SK-N-SH (cell line): ENCODE results near the gene AP1M1. TPM values are rescaled to one million over a fixed set of nuclear protein-coding genes. Genes with fewer than 3 reads are reported as not detected.

ENCODE experiments used
- CTCF ChIA-PET: fragments of 300-600, 350-600 bp; formaldehyde crosslinking; extraction: SDS; loops from one replicate; lab custom pipeline; 2021; lab: Yijun Ruan, JAX
- POLR2A ChIA-PET: fragments of 350-600 bp; sonication (Branson Sonifier 250); formaldehyde crosslinking; extraction: SDS; loops from one replicate; lab custom pipeline; 2020; ENCODE audit warnings: antibody characterized with exemption, inconsistent platforms; lab: Yijun Ruan, JAX
- DNase-seq: peaks from one replicate; pipeline ENCODE4 v3.0.0; 2012
- H2AFZ ChIP-seq: fragments of 200-600 bp; sonication (generic); 2 replicates; pipeline ENCODE4 v1.8.1; 2016; ENCODE audit warnings: antibody characterized with exemption, mild to moderate bottlenecking, low read depth
- H3F3A ChIP-seq: fragments of 200-600 bp; sonication (generic); replicated peaks from 2 replicates; pipeline ENCODE3; 2016; ENCODE audit warnings: antibody characterized with exemption, mild to moderate bottlenecking; ENCODE audit not compliant: insufficient read depth
- H3K27ac ChIP-seq, 2 experiments: fragments of 200-500 bp in 1 of 2; fragments of 200-600 bp in 1 of 2; sonication (Bioruptor generic) in 1 of 2; sonication (generic), shearing (Covaris generic) in 1 of 2; 2 replicates each; pipeline versions ENCODE4 v1.5.1 to v1.6.1; 2014 to 2016; ENCODE audit warnings: low read depth in 2 of 2, inconsistent platforms in 1 of 2, low read length in 1 of 2, mild to moderate bottlenecking in 1 of 2, mixed read lengths in 1 of 2
- H3K27me3 ChIP-seq: fragments of 200-600 bp; sonication (generic), shearing (Covaris generic); 2 replicates; pipeline ENCODE4 v1.6.1; 2016; ENCODE audit warnings: mixed run types; ENCODE audit not compliant: insufficient read depth
- H3K36me3 ChIP-seq, 2 experiments: fragments of 200-500 bp in 1 of 2; fragments of 200-600 bp in 1 of 2; sonication (Bioruptor generic) in 1 of 2; sonication (generic) in 1 of 2; replicated peaks in 1 of 2; 2 replicates each; pipeline versions ENCODE3 to v1.5.1; 2014 to 2016; ENCODE audit warnings: low read length in 1 of 2, mild to moderate bottlenecking in 1 of 2; ENCODE audit not compliant: insufficient read depth in 2 of 2, control insufficient read depth in 1 of 2
- H3K4me1 ChIP-seq, 2 experiments: fragments of 200-500 bp in 1 of 2; fragments of 200-600 bp in 1 of 2; sonication (Bioruptor generic) in 1 of 2; sonication (generic), shearing (Covaris generic) in 1 of 2; 2 replicates each; pipeline versions ENCODE4 v1.5.1 to v1.6.1; 2014 to 2016; ENCODE audit warnings: low read depth in 1 of 2, low read length in 1 of 2, mixed run types in 1 of 2; ENCODE audit not compliant: insufficient read depth in 2 of 2, control insufficient read depth in 1 of 2
- H3K4me2 ChIP-seq: fragments of 200-600 bp; sonication (generic), shearing (Covaris generic); 2 replicates; pipeline ENCODE4 v1.6.1; 2017; ENCODE audit warnings: mixed run types
- H3K4me3 ChIP-seq, 2 experiments: fragments of 200-500 bp in 1 of 2; fragments of 200-600 bp in 1 of 2; sonication (Bioruptor generic) in 1 of 2; sonication (generic), shearing (Covaris generic) in 1 of 2; 2 replicates each; pipeline versions ENCODE4 v1.5.1 to v1.8.1; 2014 to 2016; ENCODE audit warnings: low read depth in 2 of 2, inconsistent platforms in 1 of 2, low read length in 1 of 2, mild to moderate bottlenecking in 1 of 2, mixed read lengths in 1 of 2, moderate library complexity in 1 of 2
- H3K79me2 ChIP-seq: fragments of 200-600 bp; sonication (generic); 2 replicates; pipeline ENCODE4 v1.8.1; 2017; ENCODE audit warnings: mild to moderate bottlenecking; ENCODE audit not compliant: insufficient read depth
- H3K9ac ChIP-seq: fragments of 200-600 bp; sonication (generic); 2 replicates; pipeline ENCODE4 v1.6.1; 2017; ENCODE audit warnings: mixed run types
- H3K9me2 ChIP-seq: fragments of 200-600 bp; sonication (generic); 2 replicates; pipeline ENCODE4 v1.6.1; 2017; ENCODE audit warnings: mixed run types
- H3K9me3 ChIP-seq: fragments of 200-600 bp; sonication (generic); 2 replicates; pipeline ENCODE4 v1.6.1; 2017; ENCODE audit warnings: mixed run types, mild to moderate bottlenecking, moderate library complexity
- H4K20me1 ChIP-seq: fragments of 200-600 bp; sonication (generic); 2 replicates; pipeline ENCODE4 v1.6.1; 2017; ENCODE audit warnings: mild to moderate bottlenecking, mixed run types; ENCODE audit not compliant: insufficient read depth
- FOSL2 ChIP-seq: IDR thresholded peaks from 2 replicates; pipeline ENCODE4 v1.4.0; 2012; ENCODE audit warnings: low read depth, mild to moderate bottlenecking, moderate library complexity, borderline replicate concordance
- FOXJ3 ChIP-seq: sonication (generic); formaldehyde crosslinking; IDR thresholded peaks from 2 replicates; pipeline ENCODE4 v1.5.1; 2020; ENCODE audit warnings: mild to moderate bottlenecking, missing genetic modification reagents
- GABPA ChIP-seq: IDR thresholded peaks from 2 replicates; pipeline ENCODE4 v1.4.0; 2012; ENCODE audit warnings: low read depth, mild to moderate bottlenecking
- NFIC ChIP-seq: IDR thresholded peaks from 2 replicates; pipeline ENCODE4 v1.4.0; 2012; ENCODE audit warnings: borderline replicate concordance
- REST ChIP-seq: IDR thresholded peaks from 2 replicates; pipeline ENCODE4 v1.6.1; 2012; ENCODE audit warnings: mild to moderate bottlenecking, low read depth, low read length, moderate library complexity
- SMC3 ChIP-seq: IDR thresholded peaks from 2 replicates; pipeline ENCODE4 v1.6.1; 2012; ENCODE audit warnings: low read depth, low read length, improper control_type of control experiment
- TCF12 ChIP-seq: IDR thresholded peaks from 2 replicates; pipeline ENCODE4 v1.4.0; 2012
- USF1 ChIP-seq: IDR thresholded peaks from 2 replicates; pipeline ENCODE4 v1.4.0; 2012; ENCODE audit warnings: low read depth, borderline replicate concordance
- WGBS: methylation state at CpG from one replicate; pipeline ENCODE4 v1.1.6; 2017; ENCODE audit warnings: low lambda C conversion rate; 5-methylcytosine and 5-hydroxymethylcytosine counted together
- polyA plus RNA-seq, 3 experiments: library from polyadenylated mRNA; depleted of rRNA; stranded (reverse); fragments of >200 nt; gene quantifications; 2 replicates each; pipeline ENCODE4 v1.2.3, GENCODE V29; 2012

The AP1M1 gene
- polyA plus RNA-seq, 1 of the 3 experiments (the other 2 are of a cell fraction), result 133 TPM

GRCh38 chr19:16288544-16288943 lies 90.8 kb downstream of the AP1M1 start:
- H3K4me3 ChIP-seq, result no peak overlapping the region
- H4K20me1 ChIP-seq, result no peaks in the 10 kb centered on the region
- TF ChIP-seq FOXJ3, result no peak
- no peak for TF ChIP-seq REST
- no peak for TF ChIP-seq NFIC
- TF ChIP-seq TCF12, result 0 out of 2 replicates have a peak, but pooled peaks have one; percentile 29
- no peak for TF ChIP-seq USF1
- no peak for TF ChIP-seq FOSL2
- ChIA-PET CTCF (no interaction called here), POLR2A (no interaction called here)
- no peaks in the 10 kb centered on the region for H3K9me3 ChIP-seq
- peaks cover 62% of the 10 kb centered on the region for H3K27me3 ChIP-seq
- H3K27ac ChIP-seq, result no peak overlapping the region
- H3K79me2 ChIP-seq, result no peaks in the 10 kb centered on the region
- H3K4me1 ChIP-seq, result no peaks in the 10 kb centered on the region
- peaks cover 3% of the 10 kb centered on the region for H3F3A ChIP-seq
- no peak overlapping the region for H3K9ac ChIP-seq
- no peak for DNase-seq
- no peaks in the 10 kb centered on the region for H3K36me3 ChIP-seq
- no peak overlapping the region for H2AFZ ChIP-seq
- WGBS, result 39% methylated on average over 9 of the region's 9 CpGs
- H3K9me2 ChIP-seq, result no peaks in the 10 kb centered on the region
- no peak overlapping the region for H3K4me2 ChIP-seq

DNA sequence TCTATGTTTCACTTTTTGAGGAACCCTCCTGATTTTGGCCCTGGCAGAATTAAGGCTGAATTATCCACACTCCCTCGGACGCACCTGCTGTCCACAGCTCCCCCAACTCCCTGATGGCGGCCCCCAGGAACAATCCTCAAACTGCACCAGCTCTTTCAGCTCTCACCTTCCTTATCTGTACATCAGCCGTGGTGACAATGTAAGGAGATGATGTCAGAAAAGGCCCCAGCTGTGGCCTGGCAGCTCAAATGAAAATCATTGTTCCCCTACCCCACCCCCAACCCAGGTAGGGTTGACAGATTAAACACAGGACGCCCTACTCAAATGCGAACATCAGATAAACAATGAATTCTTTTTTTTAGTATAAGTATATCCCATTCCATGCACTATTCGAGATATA lies 91.9 kb downstream of the AP1M1 start:
- H3K36me3 ChIP-seq, result no peaks in the 10 kb centered on the region
- H3K4me3 ChIP-seq, result no peak overlapping the region
- no peak for DNase-seq
- peaks cover 51% of the 10 kb centered on the region for H3K27me3 ChIP-seq
- no peaks in the 10 kb centered on the region for H3K79me2 ChIP-seq
- no peaks in the 10 kb centered on the region for H3K4me1 ChIP-seq
- no peak overlapping the region for H2AFZ ChIP-seq
- POLR2A ChIA-PET, result no interaction called here
- H4K20me1 ChIP-seq, result no peaks in the 10 kb centered on the region
- no peak overlapping the region for H3K27ac ChIP-seq
- CTCF ChIA-PET, result no interaction called here
- TF ChIP-seq FOXJ3 (no peak), SMC3 (no peak), GABPA (no peak)
- TF ChIP-seq, all 33 proteins: peak for 0
- WGBS, result 26% methylated on average over 7 of the region's 7 CpGs
- Histone ChIP-seq H3K9ac (no peak overlapping the region), H3K9me3 (no peaks in the 10 kb centered on the region), H3F3A (peaks cover 6% of the 10 kb centered on the region), H3K4me2 (no peak overlapping the region), H3K9me2 (no peaks in the 10 kb centered on the region)
